Loucy (cell line): ENCODE measurements around the gene C1QTNF1.
A peak's percentile ranks its signal among the peaks of the same experiment; 100 is the strongest.

Source experiments
- H2AFZ ChIP-seq: fragments of 200-600 bp; sonication (generic); 2 replicates; pipeline ENCODE4 v1.6.0; 2016; ENCODE audit warnings: antibody characterized with exemption, mild to moderate bottlenecking, low read length, moderate library complexity
- H3F3A ChIP-seq: fragments of 200-600 bp; 2 replicates; pipeline ENCODE4 v1.6.0; 2016; ENCODE audit warnings: antibody characterized with exemption, low read depth, mild to moderate bottlenecking
- H3K27me3 ChIP-seq: fragments of 200-600 bp; sonication (generic); 2 replicates; pipeline ENCODE4 v1.6.1; 2014; ENCODE audit warnings: low read length, mild to moderate bottlenecking; ENCODE audit not compliant: insufficient read depth, poor library complexity, severe bottlenecking
- H3K36me3 ChIP-seq: fragments of 200-600 bp; sonication (generic); 2 replicates; pipeline ENCODE4 v1.6.1; 2016; ENCODE audit warnings: low read length; ENCODE audit not compliant: insufficient read depth
- H3K4me1 ChIP-seq: fragments of 200-600 bp; sonication (generic); 2 replicates; pipeline ENCODE4 v1.5.1; 2014; ENCODE audit warnings: low read length, mild to moderate bottlenecking; ENCODE audit not compliant: insufficient read depth, poor library complexity, severe bottlenecking
- H3K4me2 ChIP-seq: fragments of 200-600 bp; sonication (generic); 2 replicates; pipeline ENCODE4 v1.6.0; 2014; ENCODE audit warnings: antibody characterized with exemption, low read length, low read depth, mild to moderate bottlenecking; ENCODE audit not compliant: poor library complexity, severe bottlenecking
- H3K4me3 ChIP-seq: fragments of 200-600 bp; sonication (generic); 2 replicates; pipeline ENCODE4 v1.5.1; 2014; ENCODE audit warnings: low read length, mild to moderate bottlenecking, mixed read lengths; ENCODE audit not compliant: poor library complexity, severe bottlenecking
- H3K79me2 ChIP-seq: fragments of 200-600 bp; sonication (generic); 2 replicates; pipeline ENCODE4 v1.6.1; 2014; ENCODE audit warnings: low read length; ENCODE audit not compliant: insufficient read depth
- H3K9ac ChIP-seq: fragments of 200-600 bp; sonication (generic); 2 replicates; pipeline ENCODE4 v1.6.0; 2014; ENCODE audit warnings: mild to moderate bottlenecking, low read depth, low read length, moderate library complexity; ENCODE audit not compliant: poor library complexity, severe bottlenecking
- H3K9me2 ChIP-seq: fragments of 200-600 bp; sonication (generic); replicated peaks from 2 replicates; pipeline ENCODE4 v1.6.1; 2016; ENCODE audit warnings: low read depth, low read length, mixed read lengths
- H3K9me3 ChIP-seq: fragments of 200-600 bp; sonication (generic); 2 replicates; pipeline ENCODE4 v1.6.1; 2014; ENCODE audit warnings: mild to moderate bottlenecking, antibody characterized with exemption, low read length, low read depth; ENCODE audit not compliant: insufficient read depth
- H4K20me1 ChIP-seq: fragments of 200-600 bp; sonication (generic); 2 replicates; pipeline ENCODE4 v1.6.0; 2014; ENCODE audit warnings: antibody characterized with exemption, low read length, mild to moderate bottlenecking; ENCODE audit not compliant: insufficient read depth, poor library complexity, severe bottlenecking
- EZH2phosphoT487 ChIP-seq: fragments of 200-600 bp; IDR thresholded peaks from 2 replicates; pipeline ENCODE4 v1.6.1; 2018; ENCODE audit warnings: antibody characterized with exemption, mild to moderate bottlenecking, moderate library complexity, borderline replicate concordance
- TF ChIP-seq, protein P1 (sequence below): fragments of 200-600 bp; sonication (generic); conservative IDR thresholded peaks from 2 replicates; pipeline ENCODE4 v1.5.1; 2014; ENCODE audit warnings: mild to moderate bottlenecking, antibody characterized with exemption, low read length

The C1QTNF1 gene

DNA sequence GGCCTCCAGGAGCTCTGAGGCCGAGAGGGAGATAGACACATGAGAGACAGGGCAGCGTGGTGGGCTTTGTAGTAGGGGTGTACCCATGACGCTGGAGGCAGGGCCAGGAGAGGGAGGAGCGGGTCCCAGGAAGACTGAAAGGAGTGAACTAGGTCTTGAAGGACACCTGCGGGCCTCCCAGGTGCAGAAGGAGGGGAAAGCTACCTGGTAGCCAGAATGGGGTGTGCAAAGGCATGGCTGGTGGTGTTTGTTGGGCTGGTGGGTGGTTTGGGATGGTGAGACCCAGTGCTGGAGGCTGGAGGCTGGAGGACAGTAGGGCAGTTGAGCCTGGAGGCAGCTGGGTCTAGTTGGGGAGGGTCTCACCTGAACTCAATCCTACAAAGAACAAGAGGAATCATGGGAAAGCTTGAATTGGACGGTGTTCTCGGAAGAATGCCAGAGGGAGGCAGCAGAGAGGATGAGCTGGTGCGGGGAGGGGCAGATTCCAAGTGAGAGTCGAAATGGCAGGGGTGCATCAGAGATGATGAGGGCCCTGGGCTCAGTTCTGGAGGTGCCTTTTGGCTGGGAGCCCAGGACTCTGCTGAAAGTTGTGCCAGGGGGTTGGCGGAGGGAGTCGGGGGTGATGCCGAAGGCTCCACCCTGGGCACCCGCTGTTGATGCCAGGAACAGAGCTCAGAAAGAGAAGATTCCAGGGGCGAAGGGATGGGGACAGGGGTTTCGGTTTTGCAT, 21.2 kb downstream of the C1QTNF1 start:
- Histone ChIP-seq H3K36me3 (no peaks in the 10 kb centered on the region), H3K4me2 (no peak overlapping the region), H3F3A (no peaks in the 10 kb centered on the region), H3K79me2 (no peaks in the 10 kb centered on the region), H3K4me3 (no peak overlapping the region), H4K20me1 (no peaks in the 10 kb centered on the region), H3K9me3 (no peaks in the 10 kb centered on the region), H3K27me3 (no peaks in the 10 kb centered on the region), H2AFZ (no peak overlapping the region), H3K9me2 (no peaks in the 10 kb centered on the region), H3K9ac (no peak overlapping the region), H3K4me1 (no peaks in the 10 kb centered on the region)
- TF ChIP-seq, protein P1, sequence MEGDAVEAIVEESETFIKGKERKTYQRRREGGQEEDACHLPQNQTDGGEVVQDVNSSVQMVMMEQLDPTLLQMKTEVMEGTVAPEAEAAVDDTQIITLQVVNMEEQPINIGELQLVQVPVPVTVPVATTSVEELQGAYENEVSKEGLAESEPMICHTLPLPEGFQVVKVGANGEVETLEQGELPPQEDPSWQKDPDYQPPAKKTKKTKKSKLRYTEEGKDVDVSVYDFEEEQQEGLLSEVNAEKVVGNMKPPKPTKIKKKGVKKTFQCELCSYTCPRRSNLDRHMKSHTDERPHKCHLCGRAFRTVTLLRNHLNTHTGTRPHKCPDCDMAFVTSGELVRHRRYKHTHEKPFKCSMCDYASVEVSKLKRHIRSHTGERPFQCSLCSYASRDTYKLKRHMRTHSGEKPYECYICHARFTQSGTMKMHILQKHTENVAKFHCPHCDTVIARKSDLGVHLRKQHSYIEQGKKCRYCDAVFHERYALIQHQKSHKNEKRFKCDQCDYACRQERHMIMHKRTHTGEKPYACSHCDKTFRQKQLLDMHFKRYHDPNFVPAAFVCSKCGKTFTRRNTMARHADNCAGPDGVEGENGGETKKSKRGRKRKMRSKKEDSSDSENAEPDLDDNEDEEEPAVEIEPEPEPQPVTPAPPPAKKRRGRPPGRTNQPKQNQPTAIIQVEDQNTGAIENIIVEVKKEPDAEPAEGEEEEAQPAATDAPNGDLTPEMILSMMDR: no peak
- no peak for TF ChIP-seq EZH2phosphoT487

DNA sequence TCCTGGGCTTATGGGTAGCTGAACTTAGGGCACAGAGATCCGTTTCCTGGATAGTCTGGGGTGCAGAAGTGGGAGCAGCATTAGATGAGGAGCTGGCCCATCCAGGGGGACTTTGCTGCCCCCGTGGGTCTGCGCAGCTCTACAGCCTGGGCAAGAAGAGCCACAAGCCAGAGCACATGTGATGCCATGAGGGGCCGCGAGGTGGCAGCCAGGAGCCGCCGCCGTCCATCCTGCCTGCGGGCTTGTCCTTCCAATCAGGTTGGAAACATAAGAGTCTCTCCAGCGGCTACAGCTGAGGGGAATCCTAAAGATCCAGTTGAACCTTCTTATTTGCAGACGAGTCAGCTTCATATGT, 21.9 kb downstream of the C1QTNF1 start:
- Histone ChIP-seq H4K20me1 (no peaks in the 10 kb centered on the region), H3K4me2 (no peak overlapping the region), H2AFZ (no peak overlapping the region), H3K4me3 (no peak overlapping the region), H3K36me3 (no peaks in the 10 kb centered on the region), H3K27me3 (no peaks in the 10 kb centered on the region), H3K9me2 (no peaks in the 10 kb centered on the region), H3K4me1 (no peaks in the 10 kb centered on the region), H3K9me3 (no peaks in the 10 kb centered on the region), H3K9ac (no peak overlapping the region), H3F3A (no peaks in the 10 kb centered on the region), H3K79me2 (no peaks in the 10 kb centered on the region)
- TF ChIP-seq EZH2phosphoT487: no peak
- TF ChIP-seq, protein P1: peak; percentile 90

DNA sequence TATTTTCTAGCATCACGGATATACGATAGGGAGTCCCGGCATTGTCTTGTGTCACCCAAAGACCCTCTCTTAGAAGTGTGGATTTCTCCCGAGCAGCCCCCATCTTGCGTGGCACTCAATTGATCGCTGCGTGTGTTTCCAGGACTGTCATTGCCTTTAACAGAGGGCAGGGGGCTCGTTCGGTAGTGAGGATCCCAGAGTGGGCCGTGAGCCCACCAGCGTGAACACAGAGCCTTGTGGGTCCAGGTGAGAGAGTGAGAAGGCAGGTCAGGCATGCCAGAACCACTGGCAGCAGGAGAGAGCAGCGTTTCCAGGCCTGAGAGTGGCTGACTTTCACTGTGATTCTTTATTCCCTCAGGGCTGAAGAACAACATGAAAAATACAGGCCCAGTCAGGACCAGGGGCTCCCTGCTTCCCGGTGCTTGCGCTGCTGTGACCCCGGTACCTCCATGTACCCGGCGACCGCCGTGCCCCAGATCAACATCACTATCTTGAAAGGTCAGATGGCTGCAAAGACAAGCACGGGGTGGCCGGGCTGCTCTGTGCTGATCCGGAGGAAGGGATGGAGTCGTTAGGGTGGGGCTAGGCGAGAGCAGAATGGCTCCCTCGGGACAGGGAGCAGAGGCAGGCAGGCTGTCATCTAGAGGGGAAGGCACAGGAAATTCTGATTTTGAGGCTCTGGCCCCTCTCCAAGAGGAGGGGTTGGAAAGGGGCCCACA, 22.4 kb downstream of the C1QTNF1 start:
- no peaks in the 10 kb centered on the region for H3F3A ChIP-seq
- no peak overlapping the region for H2AFZ ChIP-seq
- H3K4me2 ChIP-seq: no peak overlapping the region
- no peak overlapping the region for H3K9ac ChIP-seq
- H3K9me3 ChIP-seq: no peaks in the 10 kb centered on the region
- H4K20me1 ChIP-seq: no peaks in the 10 kb centered on the region
- TF ChIP-seq, protein P1: no peak
- TF ChIP-seq EZH2phosphoT487: no peak
- H3K4me3 ChIP-seq: no peak overlapping the region
- H3K27me3 ChIP-seq: no peaks in the 10 kb centered on the region
- H3K4me1 ChIP-seq: no peaks in the 10 kb centered on the region
- no peaks in the 10 kb centered on the region for H3K36me3 ChIP-seq
- H3K79me2 ChIP-seq: no peaks in the 10 kb centered on the region
- no peaks in the 10 kb centered on the region for H3K9me2 ChIP-seq
